GM21619 (cell line): Measurements from ENCODE around the gene SCAND1.
"Not testable (repeated sequence)": the region's sequence is repeated elsewhere in the genome, so short reads cannot be mapped to it uniquely, and the experiment has no call there.

Experiments
- ATAC-seq: cut with Tn5 transposase; IDR thresholded peaks from one replicate; pipeline ENCODE4 v1.9.1; 2021; ENCODE audit not compliant: unreplicated experiment

SCAND1 gene

DNA sequence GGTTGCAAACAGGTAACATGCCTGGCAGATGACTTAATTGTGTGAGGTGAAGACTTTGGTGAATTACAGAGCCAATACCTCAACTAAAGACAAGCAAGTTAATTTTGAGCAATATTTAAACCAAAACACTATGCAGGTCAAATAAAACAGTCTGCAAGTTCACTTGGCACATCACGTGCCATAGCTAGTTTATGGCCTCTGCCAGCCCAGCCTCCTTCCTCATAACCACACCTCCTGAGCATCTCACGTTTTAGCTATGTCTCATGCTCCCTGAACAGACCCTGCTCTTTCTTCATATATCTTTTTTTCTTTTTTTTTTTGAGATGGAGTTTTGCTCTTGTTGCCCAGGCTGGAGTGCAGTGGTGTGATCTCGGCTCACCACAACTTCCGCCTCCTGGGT, 9.6 kb upstream of the SCAND1 start:
- no peak for ATAC-seq

GRCh38 chr20:35959291-35959690, 5.0 kb upstream of the SCAND1 start:
- ATAC-seq = not testable (repeated sequence)

DNA sequence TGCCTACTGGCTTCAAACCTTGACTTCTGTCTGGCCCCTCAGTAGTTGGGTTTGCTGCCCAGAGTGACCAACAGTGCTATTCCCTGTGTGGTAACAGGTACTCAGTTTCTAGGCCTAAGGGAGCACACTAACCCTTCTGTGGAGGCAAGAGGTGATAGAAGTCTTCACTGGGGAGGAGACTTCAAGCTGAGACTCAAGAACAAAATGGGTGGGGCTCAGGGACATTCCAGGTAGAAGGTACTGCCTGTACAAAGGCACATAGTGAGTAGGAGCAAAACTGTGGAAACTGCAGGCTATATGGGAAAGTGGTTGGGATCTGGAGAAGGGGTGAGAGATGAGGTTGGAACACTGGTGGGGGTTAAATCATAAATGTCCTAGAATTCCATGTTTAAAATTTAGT, 2.3 kb upstream of the SCAND1 start:
- no peak for ATAC-seq

GRCh38 chr20:35954907-35955251, 577 bp upstream of the SCAND1 start:
- no peak for ATAC-seq

GRCh38 chr20:35953387-35954199, 709 bp downstream of the SCAND1 start:
- peak; percentile 29 for ATAC-seq

DNA sequence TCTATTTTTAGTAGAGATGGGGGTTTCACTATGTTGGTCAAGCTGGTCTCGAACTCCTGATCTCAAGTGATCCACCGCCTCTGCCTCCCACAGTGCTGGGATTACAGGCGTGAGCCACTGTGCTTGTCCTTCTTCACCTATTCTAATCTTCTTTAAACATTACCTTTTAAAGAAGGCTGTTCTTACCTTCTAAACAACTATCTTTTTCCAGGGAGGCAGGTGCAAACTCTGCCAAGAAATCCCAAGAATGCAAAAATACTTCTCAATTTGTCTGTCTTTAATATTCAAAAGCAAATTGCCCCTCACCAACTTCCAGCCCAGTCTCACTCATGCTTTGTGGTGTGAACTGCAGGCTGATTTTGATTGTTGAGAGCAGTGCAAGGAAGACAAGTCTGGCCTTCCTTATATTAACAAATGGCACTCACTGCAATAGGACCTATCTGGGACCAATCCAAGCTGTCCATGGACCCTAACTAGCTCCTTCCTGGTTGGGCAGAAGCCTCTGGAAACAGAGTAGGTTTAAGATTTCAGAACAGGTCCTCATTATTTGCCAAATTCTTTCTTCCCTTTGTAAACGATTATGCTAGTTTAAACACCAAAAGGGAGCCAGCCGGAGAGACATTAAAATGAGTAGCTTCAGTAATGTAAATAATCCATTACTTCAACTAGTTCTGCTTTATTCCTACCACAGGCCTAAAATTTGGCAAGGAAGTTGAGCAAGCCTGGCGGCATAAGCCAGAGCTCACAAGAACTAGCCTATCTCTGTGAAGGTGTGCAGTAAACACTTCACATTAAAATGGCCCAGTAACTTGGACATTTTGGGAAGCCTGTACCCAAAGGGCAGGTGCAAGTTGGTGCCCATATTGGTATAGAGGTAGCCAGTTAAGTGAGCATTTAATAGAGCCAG, 1.6 kb downstream of the SCAND1 start:
- ATAC-seq = no peak

GRCh38 chr20:35952080-35952479, 2.2 kb downstream of the SCAND1 start:
- ATAC-seq = not testable (repeated sequence)

DNA sequence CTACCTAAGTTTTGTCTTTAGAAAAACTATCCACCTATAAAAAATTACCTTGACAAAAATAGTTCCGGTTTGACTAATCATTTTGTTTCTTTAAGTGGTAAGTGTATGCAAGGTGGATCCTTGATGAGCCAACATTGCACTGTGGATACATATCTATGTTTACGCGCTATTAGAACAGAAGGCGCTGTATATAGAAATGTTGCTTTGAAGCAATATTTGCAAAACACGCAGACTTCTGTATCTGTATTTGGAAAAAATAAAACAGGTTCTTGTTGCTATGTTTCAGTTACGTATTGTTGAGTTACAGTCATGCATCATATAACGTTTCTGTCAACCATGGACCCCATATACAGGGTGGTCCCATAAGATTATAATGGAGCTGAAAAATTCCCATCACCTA, 4.2 kb downstream of the SCAND1 start:
- no peak for ATAC-seq

- ATAC-seq = no peak
Observed at GRCh38 chr20:35947907-35948306, 6.4 kb downstream of the SCAND1 start.

- no peak for ATAC-seq
Observed at GRCh38 chr20:35947489-35947888, 6.8 kb downstream of the SCAND1 start.

DNA sequence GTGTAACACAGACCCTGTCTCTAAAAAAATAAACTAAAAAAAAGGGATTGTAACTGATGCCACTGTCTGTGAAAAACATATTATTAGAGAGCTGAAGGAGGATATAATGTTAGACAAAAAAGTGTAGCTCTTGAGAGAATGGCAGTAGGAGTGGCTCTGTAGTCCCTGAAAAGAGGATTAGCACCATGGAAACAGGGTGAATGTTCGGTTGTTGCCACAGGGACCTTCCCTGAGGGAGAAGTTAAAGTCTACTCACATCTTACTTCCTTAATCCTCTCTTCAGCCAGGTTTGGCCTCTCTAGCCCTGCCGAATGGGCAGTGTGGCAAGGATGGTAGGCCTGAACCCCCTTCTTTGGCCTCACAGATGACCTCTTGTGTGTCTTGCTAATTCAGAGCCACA, 12.1 kb downstream of the SCAND1 start:
- ATAC-seq = no peak

- no peak for ATAC-seq
Observed at GRCh38 chr20:35941620-35942019, 12.7 kb downstream of the SCAND1 start.

GRCh38 chr20:35939264-35939663, 15.0 kb downstream of the SCAND1 start:
- no peak for ATAC-seq

- no peak for ATAC-seq
Observed at GRCh38 chr20:35934050-35934449, 20.3 kb downstream of the SCAND1 start.

GRCh38 chr20:35929301-35929700, 25.0 kb downstream of the SCAND1 start:
- no peak for ATAC-seq

DNA sequence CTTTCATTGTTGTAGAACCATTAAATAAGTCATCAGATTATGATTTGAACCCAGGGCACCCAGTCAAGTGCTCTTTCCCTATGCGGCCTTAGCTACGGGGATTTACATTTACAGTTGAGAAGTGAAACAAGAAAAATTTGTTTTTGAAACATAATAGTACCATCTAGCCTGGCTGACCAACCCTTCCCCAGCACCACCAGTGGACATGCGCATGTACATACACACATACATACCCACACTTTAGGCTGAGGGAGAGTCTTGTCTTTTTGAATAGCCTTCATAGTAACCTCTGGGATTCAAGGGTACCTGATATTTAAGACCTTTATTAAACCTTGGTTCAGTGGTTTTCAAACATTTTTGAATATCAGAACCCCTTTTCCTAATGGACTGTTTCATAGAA, 33.8 kb downstream of the SCAND1 start:
- no peak for ATAC-seq

DNA sequence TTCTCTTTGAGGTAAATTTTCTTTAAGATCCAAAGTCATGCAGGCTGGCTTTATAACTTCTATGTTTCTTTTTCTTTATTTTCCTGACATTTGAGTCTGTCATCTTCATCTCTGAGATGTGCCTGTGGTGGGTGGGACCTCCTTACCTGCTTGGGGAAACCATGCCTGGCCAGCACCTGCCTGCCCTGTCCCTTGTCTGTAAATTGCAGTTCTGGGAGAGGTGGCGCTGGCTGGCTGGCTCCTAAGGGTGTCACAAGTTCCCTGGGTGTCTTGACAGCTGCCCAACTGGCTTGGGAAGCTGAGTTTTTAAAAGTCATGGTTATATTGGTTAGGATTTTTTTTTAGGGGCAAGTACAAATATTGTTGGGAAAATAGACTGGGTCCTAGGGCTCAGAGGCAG, 36.3 kb downstream of the SCAND1 start:
- no peak for ATAC-seq

DNA sequence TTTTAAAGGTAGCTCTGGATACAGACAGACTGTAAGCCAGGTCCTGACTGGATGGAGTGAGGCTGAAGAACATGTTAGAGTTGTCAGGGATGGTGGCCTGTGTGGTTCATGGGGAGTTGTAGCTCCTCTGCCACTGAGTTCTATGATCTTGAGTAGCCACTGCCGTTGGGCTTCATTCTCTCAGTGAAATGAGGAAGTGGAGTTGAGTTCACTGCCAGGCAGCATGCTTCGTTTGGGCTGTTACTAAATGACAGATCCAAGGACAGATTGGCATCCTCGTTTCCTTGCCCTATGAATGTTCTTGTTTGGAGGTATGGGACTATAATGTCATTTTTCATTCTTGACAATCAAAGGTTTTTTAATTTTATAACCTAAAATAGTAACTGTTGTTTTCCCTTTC, 37.2 kb downstream of the SCAND1 start:
- ATAC-seq = no peak

DNA sequence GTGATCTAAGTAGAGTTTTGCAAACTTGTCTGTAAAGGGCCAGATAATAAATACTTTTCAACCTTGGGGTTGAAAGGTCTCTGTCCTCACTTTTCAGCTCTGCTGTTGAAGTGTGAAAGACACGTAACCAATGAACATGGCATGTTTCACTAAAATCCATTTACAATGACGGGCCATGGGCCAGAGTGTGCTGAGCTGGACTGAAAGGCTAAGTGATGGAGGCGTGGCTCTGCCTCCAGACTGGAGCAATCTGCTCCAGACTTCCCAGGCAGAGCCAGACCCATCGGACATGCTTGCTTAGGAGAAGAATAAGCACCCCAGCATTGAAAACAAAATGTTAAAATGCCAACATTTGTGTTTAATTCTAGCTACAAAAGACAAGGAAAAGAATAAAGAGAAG, 41.4 kb downstream of the SCAND1 start:
- no peak for ATAC-seq

- no peak for ATAC-seq
Observed at GRCh38 chr20:35910254-35910653, 44.0 kb downstream of the SCAND1 start.

DNA sequence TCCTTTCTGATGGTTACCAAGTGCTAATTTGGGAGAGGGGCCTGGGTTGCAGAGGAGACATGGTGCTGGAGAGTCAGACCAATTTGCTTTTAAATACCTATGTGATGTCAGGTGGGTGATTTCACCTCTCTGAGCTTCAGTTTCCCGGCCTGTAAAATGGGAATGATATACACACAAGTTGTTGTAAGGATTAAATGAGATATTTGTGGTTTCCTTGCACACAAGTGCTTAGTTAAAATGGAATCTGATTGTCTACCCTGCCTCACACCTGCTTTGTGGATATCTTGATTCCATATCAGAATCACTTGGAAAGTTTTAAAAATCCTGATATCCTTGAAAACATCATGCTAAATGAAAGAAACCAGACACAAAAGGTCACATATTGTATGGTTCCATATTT, 44.5 kb downstream of the SCAND1 start:
- no peak for ATAC-seq

DNA sequence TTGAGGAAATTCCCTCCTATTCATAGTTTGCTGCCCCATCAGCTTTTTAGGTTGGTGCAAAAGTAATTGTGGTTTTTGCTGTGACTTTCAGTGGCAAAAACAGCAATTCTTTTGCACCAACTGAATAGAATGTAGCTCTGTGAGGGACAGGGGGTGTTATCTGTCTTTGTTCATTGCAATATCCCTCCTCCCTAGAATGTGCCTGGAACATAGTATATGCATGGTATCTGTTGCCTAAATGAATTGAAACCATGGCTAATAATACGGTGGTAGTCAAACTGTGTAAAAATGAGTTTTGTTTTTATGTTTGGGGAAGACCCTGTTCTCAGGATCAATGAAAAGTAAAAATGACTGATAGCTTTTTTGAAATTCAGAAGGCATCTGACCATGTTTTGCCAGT, 45.1 kb downstream of the SCAND1 start:
- ATAC-seq = no peak
